GM12873 (cell line): ENCODE data around the gene ALKBH2.

Source experiments
- TF ChIP-seq, protein P1 (sequence below): IDR thresholded peaks from 2 replicates; pipeline ENCODE4 v1.5.1; 2012; ENCODE audit warnings: low read depth, mild to moderate bottlenecking, moderate library complexity, low read length, control low read depth; ENCODE audit not compliant: insufficient read depth; ENCODE audit errors: missing control alignments

ALKBH2 gene

DNA sequence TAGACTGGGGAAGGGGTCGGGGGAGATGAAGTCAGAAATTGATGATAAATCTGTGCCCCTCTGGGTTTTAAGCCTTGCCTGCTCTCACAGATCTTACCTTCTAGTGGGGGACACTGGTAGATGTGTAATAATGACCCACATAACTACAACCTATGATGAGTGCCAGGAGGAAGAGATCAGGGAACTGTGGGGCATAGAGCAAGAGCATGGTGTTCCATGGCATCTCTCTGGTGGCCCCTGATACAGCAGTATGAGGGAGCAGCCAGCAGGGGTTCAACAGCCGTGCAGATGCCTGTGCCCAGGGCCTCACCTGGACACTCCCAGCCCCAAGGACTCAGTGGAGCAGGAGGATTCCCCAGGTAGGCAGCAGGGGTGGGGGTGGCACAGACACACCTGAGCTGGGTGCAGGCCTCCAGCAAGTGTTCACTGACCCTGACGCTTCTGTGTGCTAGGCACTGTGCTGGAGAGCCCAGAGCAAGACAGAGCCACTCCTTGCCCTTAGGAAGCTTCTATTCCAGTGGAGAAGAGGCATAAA, 28.1 kb upstream of the ALKBH2 start:
- TF ChIP-seq, protein P1, sequence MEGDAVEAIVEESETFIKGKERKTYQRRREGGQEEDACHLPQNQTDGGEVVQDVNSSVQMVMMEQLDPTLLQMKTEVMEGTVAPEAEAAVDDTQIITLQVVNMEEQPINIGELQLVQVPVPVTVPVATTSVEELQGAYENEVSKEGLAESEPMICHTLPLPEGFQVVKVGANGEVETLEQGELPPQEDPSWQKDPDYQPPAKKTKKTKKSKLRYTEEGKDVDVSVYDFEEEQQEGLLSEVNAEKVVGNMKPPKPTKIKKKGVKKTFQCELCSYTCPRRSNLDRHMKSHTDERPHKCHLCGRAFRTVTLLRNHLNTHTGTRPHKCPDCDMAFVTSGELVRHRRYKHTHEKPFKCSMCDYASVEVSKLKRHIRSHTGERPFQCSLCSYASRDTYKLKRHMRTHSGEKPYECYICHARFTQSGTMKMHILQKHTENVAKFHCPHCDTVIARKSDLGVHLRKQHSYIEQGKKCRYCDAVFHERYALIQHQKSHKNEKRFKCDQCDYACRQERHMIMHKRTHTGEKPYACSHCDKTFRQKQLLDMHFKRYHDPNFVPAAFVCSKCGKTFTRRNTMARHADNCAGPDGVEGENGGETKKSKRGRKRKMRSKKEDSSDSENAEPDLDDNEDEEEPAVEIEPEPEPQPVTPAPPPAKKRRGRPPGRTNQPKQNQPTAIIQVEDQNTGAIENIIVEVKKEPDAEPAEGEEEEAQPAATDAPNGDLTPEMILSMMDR = no peak

DNA sequence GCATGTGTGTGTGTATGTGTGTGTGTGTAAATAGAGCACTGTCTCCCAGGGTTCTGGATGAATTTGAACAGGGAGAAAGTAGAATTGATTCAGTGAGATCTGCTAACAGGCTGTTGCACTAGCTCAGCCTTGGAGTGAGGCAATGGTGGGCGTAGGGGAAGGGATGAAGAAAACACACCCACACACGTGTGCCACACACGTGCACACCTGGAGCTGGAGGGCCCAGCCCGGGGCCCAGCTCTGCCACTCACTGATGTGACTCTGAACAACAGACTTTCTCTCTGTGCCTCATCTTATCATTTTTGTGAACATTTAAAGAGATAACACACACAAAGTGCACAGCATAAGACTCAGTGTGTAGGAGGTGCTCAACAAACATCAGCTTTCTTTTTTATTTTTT, 27.3 kb upstream of the ALKBH2 start:
- TF ChIP-seq, protein P1 = no peak

DNA sequence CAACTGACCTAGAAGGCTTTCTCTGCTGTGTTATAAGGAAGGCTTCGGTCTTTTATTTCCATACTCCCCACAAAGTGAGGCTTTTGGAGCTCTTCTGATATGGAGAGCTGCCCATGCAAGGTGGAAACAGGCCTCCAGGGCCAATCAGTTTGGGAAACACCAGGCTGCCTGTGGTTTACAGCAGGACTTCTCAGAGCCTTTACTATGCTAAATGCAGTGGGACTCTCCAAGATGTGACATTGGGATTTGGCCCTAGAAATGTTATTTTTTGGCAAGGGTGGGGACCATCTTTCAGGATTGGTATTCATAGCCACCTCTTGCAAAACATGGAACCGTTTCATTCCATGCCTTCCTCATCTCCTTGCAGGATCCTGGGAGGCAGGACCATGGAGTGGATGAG, 26.8 kb upstream of the ALKBH2 start:
- TF ChIP-seq, protein P1 = no peak

DNA sequence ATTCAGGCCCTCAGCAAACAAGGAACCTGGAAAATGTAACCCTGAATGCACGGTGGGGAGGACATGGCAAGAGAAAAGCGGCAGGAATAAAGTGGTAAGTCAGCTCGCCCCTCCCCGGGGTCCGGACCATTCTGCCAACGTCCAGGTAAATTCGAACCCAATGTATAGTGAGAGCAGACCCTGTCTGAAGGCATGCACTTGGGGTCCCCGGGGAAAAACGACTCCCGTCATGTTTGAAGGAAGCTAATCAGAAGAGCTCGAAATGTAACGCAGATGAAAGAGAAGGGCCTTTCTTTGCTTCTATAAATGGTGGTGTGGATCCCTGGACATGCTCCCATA, 23.3 kb upstream of the ALKBH2 start:
- TF ChIP-seq, protein P1 = no peak

DNA sequence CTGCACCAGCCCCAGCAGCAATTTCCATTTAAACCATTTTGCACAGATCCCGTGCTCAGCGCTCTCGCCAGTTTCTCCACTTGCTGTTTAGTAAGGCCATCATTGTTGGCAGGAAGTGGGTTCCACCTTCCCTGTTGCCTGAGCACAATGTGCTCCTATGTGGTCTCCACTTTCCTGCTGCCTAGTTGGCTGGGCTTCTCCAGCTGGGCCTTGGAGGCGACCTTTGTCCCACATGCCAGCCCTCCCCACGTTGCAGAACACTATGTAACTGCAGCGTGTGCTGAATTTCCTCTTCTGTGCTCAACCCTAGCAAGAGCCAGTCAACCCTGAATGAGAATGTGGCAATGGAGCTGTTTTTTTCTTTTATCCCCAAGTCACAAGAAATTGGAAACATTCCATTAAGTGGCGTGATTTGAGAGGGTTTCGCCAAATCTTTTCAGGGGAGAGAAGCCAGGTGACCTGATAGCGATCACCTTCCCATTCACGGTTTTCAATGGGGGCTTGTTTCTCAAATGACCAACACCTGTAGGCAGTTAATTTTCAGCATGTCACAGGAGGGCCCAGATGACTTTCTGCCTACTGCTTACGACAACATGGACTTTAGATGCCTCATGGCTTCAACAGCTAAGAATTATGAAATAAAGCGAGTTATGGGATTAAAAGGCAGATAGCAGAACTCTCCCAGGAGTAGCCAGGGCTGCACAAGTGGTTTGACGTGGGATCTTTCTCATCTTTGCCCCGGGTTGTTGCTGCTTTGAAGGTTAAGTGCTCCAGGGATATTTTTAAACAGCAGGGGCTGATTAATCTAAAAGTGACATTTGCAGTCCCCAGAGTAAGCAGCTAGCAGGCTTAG, 22.7 kb upstream of the ALKBH2 start, which contains the start of gene ACACB:
Gene ACACB, plus strand, starts transcription at position 830 of the 853 bp plus-strand sequence. CDS start 22,819 bp downstream, outside the sequence.
- TF ChIP-seq, protein P1 = no peak

DNA sequence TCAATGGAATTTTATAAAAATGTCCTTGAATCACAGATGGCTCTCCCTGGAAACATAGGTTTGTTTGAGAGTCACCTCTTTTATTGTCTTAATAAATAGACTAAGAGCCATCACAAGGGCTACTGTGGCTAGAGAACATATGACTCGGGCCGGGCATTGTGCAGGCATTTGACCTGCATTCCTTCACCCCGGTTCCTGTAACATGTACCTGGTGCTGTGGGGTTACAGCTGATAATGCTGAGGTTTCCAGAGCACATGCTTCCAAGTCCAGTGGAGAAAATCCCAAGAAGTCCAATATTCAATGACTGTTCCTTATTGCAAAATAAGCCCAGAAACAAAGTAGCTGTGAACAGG, 22.1 kb upstream of the ALKBH2 start:
- TF ChIP-seq, protein P1 = no peak

DNA sequence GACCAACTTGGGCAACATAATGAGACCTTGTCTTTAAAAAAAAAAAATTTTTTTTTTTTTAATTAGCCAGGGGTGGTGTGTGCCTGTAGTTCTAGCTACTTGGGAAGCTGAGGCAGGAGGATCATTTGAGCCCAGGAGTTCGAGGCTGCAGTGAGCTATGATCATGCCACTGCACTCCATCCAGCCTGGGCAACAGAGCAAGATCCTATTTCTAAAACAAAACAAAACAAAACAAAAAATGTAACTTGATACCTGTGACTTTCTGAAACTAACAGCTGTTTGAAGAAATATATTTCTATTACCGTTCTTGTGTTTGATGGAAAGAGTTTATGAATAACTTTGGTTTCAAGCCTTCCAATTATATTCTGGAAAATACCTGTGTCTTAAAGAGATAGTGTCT, 21.4 kb upstream of the ALKBH2 start:
- TF ChIP-seq, protein P1 = no peak
